Parathyroid adenoma (tissue), 2 donors: ENCODE measurements around the gene THAP2.

Source experiments
- H2AFZ ChIP-seq: fragments of 300-600 bp; sonication (generic); one replicate; pipeline ENCODE4 v1.7.0; 2017; ENCODE audit warnings: antibody characterized with exemption, mild to moderate bottlenecking
- H3K27ac ChIP-seq: fragments of 300-600 bp; sonication (generic); one replicate; pipeline ENCODE4 v1.7.0; 2017
- H3K27me3 ChIP-seq: fragments of 300-600 bp; sonication (generic); one replicate; pipeline ENCODE4 v1.7.0; 2017; ENCODE audit warnings: low read length; ENCODE audit not compliant: control insufficient read depth, insufficient read depth
- H3K36me3 ChIP-seq: fragments of 300-600 bp; sonication (generic); one replicate; pipeline ENCODE4 v1.7.0; 2017; ENCODE audit warnings: low read length; ENCODE audit not compliant: control insufficient read depth, insufficient read depth
- H3K4me1 ChIP-seq: fragments of 300-600 bp; sonication (generic); one replicate; pipeline ENCODE4 v1.7.0; 2017; ENCODE audit warnings: control low read depth
- H3K4me2 ChIP-seq: fragments of 300-600 bp; sonication (generic); one replicate; pipeline ENCODE4 v1.7.0; 2017; ENCODE audit warnings: low read length
- H3K4me3 ChIP-seq: fragments of 300-600 bp; sonication (generic); one replicate; pipeline ENCODE4 v1.7.0; 2017; ENCODE audit warnings: low read depth, low read length
- H3K79me2 ChIP-seq: fragments of 300-600 bp; sonication (generic); one replicate; pipeline ENCODE4 v1.7.0; 2017; ENCODE audit warnings: control low read depth
- H3K9ac ChIP-seq: fragments of 300-600 bp; sonication (generic); one replicate; pipeline ENCODE4 v1.7.0; 2017; ENCODE audit warnings: mild to moderate bottlenecking
- H3K9me3 ChIP-seq: fragments of 300-600 bp; sonication (generic); one replicate; pipeline ENCODE4 v1.7.0; 2017; ENCODE audit warnings: low read length; ENCODE audit not compliant: control insufficient read depth
- CTCF ChIP-seq: fragments of 300-600 bp; sonication (generic); IDR thresholded peaks from one replicate; pipeline ENCODE4 v1.7.0; 2017; ENCODE audit warnings: antibody characterized with exemption, mild to moderate bottlenecking
- donor health status: primary hyperparathyroidism.

The THAP2 gene

GRCh38 chr12:71655495-71655894, 8.6 kb upstream of the THAP2 start:
- TF ChIP-seq CTCF: no peak
- H3K4me3 ChIP-seq: no peak overlapping the region
- H3K9me3 ChIP-seq: no peaks in the 10 kb centered on the region
- H3K79me2 ChIP-seq: peaks cover 28% of the 10 kb centered on the region
- no peaks in the 10 kb centered on the region for H3K27me3 ChIP-seq
- no peak overlapping the region for H3K9ac ChIP-seq
- no peaks in the 10 kb centered on the region for H3K4me1 ChIP-seq
- H2AFZ ChIP-seq: no peak overlapping the region
- no peaks in the 10 kb centered on the region for H3K36me3 ChIP-seq
- no peak overlapping the region for H3K27ac ChIP-seq
- H3K4me2 ChIP-seq: no peak overlapping the region

GRCh38 chr12:71655907-71656306, 8.2 kb upstream of the THAP2 start:
- Histone ChIP-seq H3K4me2 (no peak overlapping the region), H3K4me1 (no peaks in the 10 kb centered on the region), H3K36me3 (no peaks in the 10 kb centered on the region), H3K27ac (no peak overlapping the region), H3K9me3 (no peaks in the 10 kb centered on the region), H2AFZ (no peak overlapping the region), H3K9ac (no peak overlapping the region), H3K79me2 (peaks cover 28% of the 10 kb centered on the region), H3K27me3 (no peaks in the 10 kb centered on the region), H3K4me3 (no peak overlapping the region)
- no peak for TF ChIP-seq CTCF

- H3K9ac ChIP-seq: no peak overlapping the region
- H3K4me1 ChIP-seq: peaks cover 2% of the 10 kb centered on the region
- H3K4me2 ChIP-seq: no peak overlapping the region
- peaks cover 24% of the 10 kb centered on the region for H3K79me2 ChIP-seq
- TF ChIP-seq CTCF: no peak
- no peak overlapping the region for H3K4me3 ChIP-seq
- no peaks in the 10 kb centered on the region for H3K9me3 ChIP-seq
- no peaks in the 10 kb centered on the region for H3K36me3 ChIP-seq
- H2AFZ ChIP-seq: no peak overlapping the region
- no peaks in the 10 kb centered on the region for H3K27me3 ChIP-seq
- H3K27ac ChIP-seq: no peak overlapping the region
Measured at GRCh38 chr12:71656740-71657139, 7.4 kb upstream of the THAP2 start.

GRCh38 chr12:71661977-71662530, 2.0 kb upstream of the THAP2 start:
- Histone ChIP-seq H3K27ac (no peak overlapping the region), H3K4me3 (peak overlapping the region; percentile 92), H3K4me2 (peak overlapping the region; percentile 78)

More at GRCh38 chr12:71661977-71662530, 2.0 kb upstream of the THAP2 start:
- Histone ChIP-seq H3K4me1 (peaks cover 15% of the 10 kb centered on the region), H3K36me3 (no peaks in the 10 kb centered on the region), H3K9me3 (no peaks in the 10 kb centered on the region), H2AFZ (no peak overlapping the region), H3K79me2 (peaks cover 14% of the 10 kb centered on the region), H3K9ac (no peak overlapping the region), H3K27me3 (no peaks in the 10 kb centered on the region)
- no peak for TF ChIP-seq CTCF
